Body of pancreas (tissue), 4 donors: ENCODE data around the gene PRX. TPM values are rescaled to one million over a fixed set of nuclear protein-coding genes. Genes with fewer than 3 reads are reported as not detected.

Source experiments
- ATAC-seq: fragments of 150-250 bp; one replicate; pipeline ENCODE4 v1.9.1; 2016
- DNase-seq, 4 donors: peaks; one replicate each; pipeline ENCODE4 v3.0.0-alpha.2; 2019
- H3K27ac ChIP-seq, 4 donors: fragments of 200-600 bp; sonication (generic); 1 replicate in 3 of 4; 2 replicates in 1 of 4; pipeline versions ENCODE4 v1.5.1 to v1.6.1; 2016 to 2019; ENCODE audit warnings: mild to moderate bottlenecking in 1 of 4, mixed read lengths in 1 of 4, moderate library complexity in 1 of 4
- H3K27me3 ChIP-seq, 2 donors: fragments of 200-600 bp; sonication (generic); one replicate each; pipeline ENCODE4 v1.6.0; 2016; ENCODE audit warnings: mild to moderate bottlenecking in 1 of 2
- H3K36me3 ChIP-seq, 2 donors: fragments of 200-600 bp; sonication (generic); replicated peaks in 1 of 2; 2 replicates each; pipeline ENCODE4 v1.5.1; 2016; ENCODE audit warnings: low read depth in 2 of 2; ENCODE audit not compliant: insufficient read depth in 1 of 2
- H3K4me1 ChIP-seq: fragments of 200-600 bp; sonication (generic); one replicate; pipeline ENCODE4 v1.6.0; 2016
- H3K4me3 ChIP-seq, 2 donors: fragments of 200-600 bp; sonication (generic); 1 replicate in 1 of 2; 2 replicates in 1 of 2; pipeline ENCODE4 v1.5.1; 2016 to 2019
- H3K9me3 ChIP-seq, 3 donors: fragments of 200-600 bp; sonication (generic); 1 replicate in 2 of 3; 2 replicates in 1 of 3; pipeline ENCODE4 v1.5.1; 2016
- CTCF ChIP-seq, 7 experiments: fragments of 450-650 bp in 4 of 7; fragments of 200-600 bp in 3 of 7; sonication (generic) in 3 of 7; IDR thresholded peaks; one replicate each; pipeline ENCODE4 v1.5.1; 2016 to 2019; ENCODE audit warnings: antibody characterized with exemption in 7 of 7
- POLR2A ChIP-seq, 3 donors: fragments of 450-650 bp; IDR thresholded peaks; one replicate each; pipeline ENCODE4 v1.6.1; 2016; ENCODE audit warnings: antibody characterized with exemption in 3 of 3, mild to moderate bottlenecking in 2 of 3
- WGBS, 2 donors: methylation state at CpG; one replicate each; pipeline ENCODE4 v1.1.5; 2017; 5-methylcytosine and 5-hydroxymethylcytosine counted together
- intact Hi-C: fragments of 100-400 bp; cut with DNase I; formaldehyde crosslinking; loops from one replicate; pipeline ENCODE4 v1.15.1; 2023
- total RNA-seq, 2 donors: library from RNA; depleted of rRNA; stranded (reverse); fragments of >200 nt; gene quantifications; one replicate each; pipeline ENCODE4 v1.1.0, GENCODE V29; 2016

Gene PRX
- total RNA-seq, 2 donors from 2014 or later = 5.7 to 14.8 TPM

- Histone ChIP-seq H3K4me1 (no peaks in the 10 kb centered on the region), H3K27ac (no peak overlapping the region), H3K27me3 (no peaks in the 10 kb centered on the region), H3K36me3 (peaks cover 0 to 4% of the 10 kb centered on the region in 2 donors), H3K4me3 (no peak overlapping the region), H3K9me3 (no peaks in the 10 kb centered on the region)
- TF ChIP-seq POLR2A (IDR thresholded peaks at IDR 0.05) (no peak), CTCF (IDR thresholded peaks at IDR 0.05) (no peak)
- DNase-seq (no peak), ATAC-seq (no peak)
- intact Hi-C loops = no loop called here
- 79 to 85% methylated on average over 4 of the region's 4 CpGs for WGBS, 2 donors
These were observed 37.5 kb upstream of the PRX start for GRCh38 chr19:40450664-40451063.

- H3K4me3 ChIP-seq = no peak overlapping the region
- H3K36me3 ChIP-seq = peaks cover 0 to 4% of the 10 kb centered on the region in 2 donors
- H3K27ac ChIP-seq = no peak overlapping the region
- no peak for TF ChIP-seq POLR2A (IDR thresholded peaks at IDR 0.05)
- no peak for TF ChIP-seq CTCF (IDR thresholded peaks at IDR 0.05)
- peaks cover 5% of the 10 kb centered on the region for H3K4me1 ChIP-seq
- no peaks in the 10 kb centered on the region for H3K9me3 ChIP-seq
- ATAC-seq = no peak
- H3K27me3 ChIP-seq = no peaks in the 10 kb centered on the region
- WGBS, 2 donors = 87 to 94% methylated on average over 4 of the region's 4 CpGs
- intact Hi-C loops = no loop called here
- no peak for DNase-seq
These were observed 36.3 kb upstream of the PRX start for GRCh38 chr19:40449506-40449905.

GRCh38 chr19:40446263-40446784 lies 33.1 kb upstream of the PRX start:
- no peak overlapping the region for H3K27ac ChIP-seq
- WGBS, 2 donors = 62 to 77% methylated on average over 8 of the region's 8 CpGs
- intact Hi-C loops = no loop called here

GRCh38 chr19:40445780-40446262 lies 32.6 kb upstream of the PRX start:
- Histone ChIP-seq H3K4me3 (no peak overlapping the region), H3K36me3 (peaks cover 0 to 7% of the 10 kb centered on the region in 2 donors), H3K9me3 (no peaks in the 10 kb centered on the region), H3K4me1 (peaks cover 21% of the 10 kb centered on the region), H3K27ac (no peak overlapping the region), H3K27me3 (no peaks in the 10 kb centered on the region)
- WGBS, 2 donors = 44 to 55% methylated on average over 5 to 9 of the region's 9 CpGs
- ATAC-seq (no peak), DNase-seq (no peak)
- TF ChIP-seq CTCF (IDR thresholded peaks at IDR 0.05) = no peak
- TF ChIP-seq POLR2A (IDR thresholded peaks at IDR 0.05) = no peak
- intact Hi-C loops = no loop called here

More at GRCh38 chr19:40446263-40446784, 33.1 kb upstream of the PRX start:
- H3K4me3 ChIP-seq = no peak overlapping the region
- no peaks in the 10 kb centered on the region for H3K9me3 ChIP-seq
- H3K27me3 ChIP-seq = no peaks in the 10 kb centered on the region
- H3K4me1 ChIP-seq = peaks cover 21% of the 10 kb centered on the region
- TF ChIP-seq CTCF (IDR thresholded peaks at IDR 0.05) (no peak), POLR2A (IDR thresholded peaks at IDR 0.05) (no peak)
- ATAC-seq = no peak
- H3K36me3 ChIP-seq = peaks cover 0 to 4% of the 10 kb centered on the region in 2 donors
- no peak for DNase-seq

- Histone ChIP-seq H3K36me3 (peaks cover 0 to 7% of the 10 kb centered on the region in 2 donors), H3K4me3 (peak overlapping the region; percentile 18 to 54), H3K27me3 (no peaks in the 10 kb centered on the region), H3K9me3 (no peaks in the 10 kb centered on the region), H3K27ac (peak overlapping the region; percentile 94 to 96 (median 94)), H3K4me1 (peaks cover 21% of the 10 kb centered on the region)
- 8 to 15% methylated on average over 12 to 18 of the region's 18 CpGs for WGBS, 2 donors
- intact Hi-C loops = no loop called here
- TF ChIP-seq CTCF (IDR thresholded peaks at IDR 0.05) (peak in 3 of 7 experiments; percentile 8 to 26 (median 26)), POLR2A (IDR thresholded peaks at IDR 0.05) (no peak)
- DNase-seq (no peak), ATAC-seq (no peak)
These were observed 31.7 kb upstream of the PRX start for GRCh38 chr19:40444825-40445312.
